Measurements from ENCODE around the gene LLGL2. TPM values are rescaled to one million over a fixed set of nuclear protein-coding genes. Genes with fewer than 3 reads are reported as not detected.

The LLGL2 gene
- total RNA-seq, 1 donor from 2014 or later, result 3.3 TPM

GRCh38 chr17:75607086-75607485 is 81.6 kb downstream of the LLGL2 start:
- H3K4me1 Mint-ChIP-seq (ENCODE audit: unreplicated experiment), result peaks cover 4% of the 10 kb centered on the region
- no peaks in the 10 kb centered on the region for H3K36me3 Mint-ChIP-seq (ENCODE audit: unreplicated experiment)
- H3K27ac Mint-ChIP-seq (ENCODE audit: unreplicated experiment), result no peak overlapping the region
- TF ChIP-seq CTCF (IDR thresholded peaks at IDR 0.05), result no peak
- H3K9me3 Mint-ChIP-seq (ENCODE audit: unreplicated experiment), result no peaks in the 10 kb centered on the region
- DNase-seq (ENCODE audit: extremely low spot score, unreplicated experiment), result no peak
- H3K4me3 Mint-ChIP-seq (ENCODE audit: unreplicated experiment), result no peak overlapping the region
- no peaks in the 10 kb centered on the region for H3K27me3 Mint-ChIP-seq (ENCODE audit: unreplicated experiment)

- Mint-ChIP-seq H3K27me3 (ENCODE audit: unreplicated experiment) (no peaks in the 10 kb centered on the region), H3K9me3 (ENCODE audit: unreplicated experiment) (no peaks in the 10 kb centered on the region), H3K36me3 (ENCODE audit: unreplicated experiment) (no peaks in the 10 kb centered on the region), H3K4me1 (ENCODE audit: unreplicated experiment) (peaks cover 3% of the 10 kb centered on the region), H3K27ac (ENCODE audit: unreplicated experiment) (no peak overlapping the region), H3K4me3 (ENCODE audit: unreplicated experiment) (no peak overlapping the region)
- TF ChIP-seq CTCF (IDR thresholded peaks at IDR 0.05), result no peak
- DNase-seq (ENCODE audit: extremely low spot score, unreplicated experiment), result no peak
These were observed 84.8 kb downstream of the LLGL2 start for GRCh38 chr17:75610103-75610984.

GRCh38 chr17:75611851-75612429 is 86.4 kb downstream of the LLGL2 start:
- H3K36me3 Mint-ChIP-seq (ENCODE audit: unreplicated experiment), result no peaks in the 10 kb centered on the region
- DNase-seq (ENCODE audit: extremely low spot score, unreplicated experiment), result no peak
- no peak overlapping the region for H3K27ac Mint-ChIP-seq (ENCODE audit: unreplicated experiment)
- no peak overlapping the region for H3K4me3 Mint-ChIP-seq (ENCODE audit: unreplicated experiment)
- no peaks in the 10 kb centered on the region for H3K27me3 Mint-ChIP-seq (ENCODE audit: unreplicated experiment)
- TF ChIP-seq CTCF (IDR thresholded peaks at IDR 0.05), result no peak
- H3K4me1 Mint-ChIP-seq (ENCODE audit: unreplicated experiment), result peaks cover 3% of the 10 kb centered on the region
- H3K9me3 Mint-ChIP-seq (ENCODE audit: unreplicated experiment), result no peaks in the 10 kb centered on the region

GRCh38 chr17:75612906-75613626 is 87.6 kb downstream of the LLGL2 start:
- no peak for TF ChIP-seq CTCF (IDR thresholded peaks at IDR 0.05)
- Mint-ChIP-seq H3K4me1 (ENCODE audit: unreplicated experiment) (peaks cover 3% of the 10 kb centered on the region), H3K36me3 (ENCODE audit: unreplicated experiment) (no peaks in the 10 kb centered on the region), H3K27me3 (ENCODE audit: unreplicated experiment) (no peaks in the 10 kb centered on the region), H3K4me3 (ENCODE audit: unreplicated experiment) (no peak overlapping the region), H3K27ac (ENCODE audit: unreplicated experiment) (no peak overlapping the region), H3K9me3 (ENCODE audit: unreplicated experiment) (no peaks in the 10 kb centered on the region)
- DNase-seq (ENCODE audit: extremely low spot score, unreplicated experiment), result no peak

- Mint-ChIP-seq H3K4me3 (ENCODE audit: unreplicated experiment) (no peak overlapping the region), H3K4me1 (ENCODE audit: unreplicated experiment) (peaks cover 3% of the 10 kb centered on the region), H3K27ac (ENCODE audit: unreplicated experiment) (no peak overlapping the region), H3K27me3 (ENCODE audit: unreplicated experiment) (no peaks in the 10 kb centered on the region), H3K9me3 (ENCODE audit: unreplicated experiment) (no peaks in the 10 kb centered on the region), H3K36me3 (ENCODE audit: unreplicated experiment) (no peaks in the 10 kb centered on the region)
- no peak for DNase-seq (ENCODE audit: extremely low spot score, unreplicated experiment)
- no peak for TF ChIP-seq CTCF (IDR thresholded peaks at IDR 0.05)
These were observed 88.5 kb downstream of the LLGL2 start for GRCh38 chr17:75614006-75614405.
